ENCODE results near the gene AKR7A2.

Gene AKR7A2

GRCh38 chr1:19351873-19352272 lies 39.9 kb upstream of the AKR7A2 start:
- H3K9ac ChIP-seq (ENCODE audit: low read length) = no peak overlapping the region
- no peaks in the 10 kb centered on the region for H3K27me3 ChIP-seq (ENCODE audit: control insufficient read depth in 1 of 2, insufficient read depth in 2 of 2, low read length in 2 of 2)
- peaks cover 47% of the 10 kb centered on the region for H3K36me3 ChIP-seq (ENCODE audit: insufficient read depth, low read length)
- peak overlapping the region; percentile 57 for H3K27ac ChIP-seq (ENCODE audit: low read depth, low read length)
- H3K4me1 ChIP-seq (ENCODE audit: insufficient read depth, low read length) = peaks cover 55% of the 10 kb centered on the region
- H3K4me3 ChIP-seq (ENCODE audit: low read depth in 1 of 2, low read length in 2 of 2) = no peak overlapping the region
- H3K9me3 ChIP-seq (ENCODE audit: low read length) = no peaks in the 10 kb centered on the region

GRCh38 chr1:19350566-19350965 lies 38.6 kb upstream of the AKR7A2 start:
- no peak overlapping the region for H3K9ac ChIP-seq (ENCODE audit: low read length)
- no peak overlapping the region for H3K4me3 ChIP-seq (ENCODE audit: low read depth in 1 of 2, low read length in 2 of 2)
- H3K9me3 ChIP-seq (ENCODE audit: low read length) = no peaks in the 10 kb centered on the region
- no peaks in the 10 kb centered on the region for H3K27me3 ChIP-seq (ENCODE audit: control insufficient read depth in 1 of 2, insufficient read depth in 2 of 2, low read length in 2 of 2)
- peaks cover 55% of the 10 kb centered on the region for H3K4me1 ChIP-seq (ENCODE audit: insufficient read depth, low read length)
- H3K36me3 ChIP-seq (ENCODE audit: insufficient read depth, low read length) = peaks cover 37% of the 10 kb centered on the region
- no peak overlapping the region for H3K27ac ChIP-seq (ENCODE audit: low read depth, low read length)

GRCh38 chr1:19349999-19350398 lies 38.1 kb upstream of the AKR7A2 start:
- no peaks in the 10 kb centered on the region for H3K9me3 ChIP-seq (ENCODE audit: low read length)
- H3K9ac ChIP-seq (ENCODE audit: low read length) = no peak overlapping the region
- H3K36me3 ChIP-seq (ENCODE audit: insufficient read depth, low read length) = peaks cover 37% of the 10 kb centered on the region
- H3K4me1 ChIP-seq (ENCODE audit: insufficient read depth, low read length) = peaks cover 55% of the 10 kb centered on the region
- no peak overlapping the region for H3K4me3 ChIP-seq (ENCODE audit: low read depth in 1 of 2, low read length in 2 of 2)
- H3K27ac ChIP-seq (ENCODE audit: low read depth, low read length) = no peak overlapping the region
- H3K27me3 ChIP-seq (ENCODE audit: control insufficient read depth in 1 of 2, insufficient read depth in 2 of 2, low read length in 2 of 2) = no peaks in the 10 kb centered on the region

- Histone ChIP-seq H3K27me3 (ENCODE audit: control insufficient read depth in 1 of 2, insufficient read depth in 2 of 2, low read length in 2 of 2) (no peaks in the 10 kb centered on the region), H3K9me3 (ENCODE audit: low read length) (no peaks in the 10 kb centered on the region), H3K4me3 (ENCODE audit: low read depth in 1 of 2, low read length in 2 of 2) (no peak overlapping the region), H3K9ac (ENCODE audit: low read length) (no peak overlapping the region), H3K4me1 (ENCODE audit: insufficient read depth, low read length) (peaks cover 50% of the 10 kb centered on the region), H3K27ac (ENCODE audit: low read depth, low read length) (peak overlapping the region; percentile 34), H3K36me3 (ENCODE audit: insufficient read depth, low read length) (peaks cover 38% of the 10 kb centered on the region)
Observed at GRCh38 chr1:19348441-19349198, 36.7 kb upstream of the AKR7A2 start.

GRCh38 chr1:19347533-19348172 lies 35.7 kb upstream of the AKR7A2 start:
- no peak overlapping the region for H3K9ac ChIP-seq (ENCODE audit: low read length)
- H3K27me3 ChIP-seq (ENCODE audit: control insufficient read depth in 1 of 2, insufficient read depth in 2 of 2, low read length in 2 of 2) = no peaks in the 10 kb centered on the region
- H3K4me3 ChIP-seq (ENCODE audit: low read depth in 1 of 2, low read length in 2 of 2) = no peak overlapping the region
- peak overlapping the region; percentile 34 for H3K27ac ChIP-seq (ENCODE audit: low read depth, low read length)
- H3K36me3 ChIP-seq (ENCODE audit: insufficient read depth, low read length) = peaks cover 41% of the 10 kb centered on the region
- peaks cover 42% of the 10 kb centered on the region for H3K4me1 ChIP-seq (ENCODE audit: insufficient read depth, low read length)
- H3K9me3 ChIP-seq (ENCODE audit: low read length) = no peaks in the 10 kb centered on the region

GRCh38 chr1:19346026-19346425 lies 34.1 kb upstream of the AKR7A2 start:
- Histone ChIP-seq H3K27me3 (ENCODE audit: control insufficient read depth in 1 of 2, insufficient read depth in 2 of 2, low read length in 2 of 2) (no peaks in the 10 kb centered on the region), H3K4me3 (ENCODE audit: low read depth in 1 of 2, low read length in 2 of 2) (no peak overlapping the region), H3K9me3 (ENCODE audit: low read length) (no peaks in the 10 kb centered on the region), H3K27ac (ENCODE audit: low read depth, low read length) (no peak overlapping the region), H3K36me3 (ENCODE audit: insufficient read depth, low read length) (peaks cover 42% of the 10 kb centered on the region), H3K9ac (ENCODE audit: low read length) (no peak overlapping the region), H3K4me1 (ENCODE audit: insufficient read depth, low read length) (peaks cover 31% of the 10 kb centered on the region)

- H3K27ac ChIP-seq (ENCODE audit: low read depth, low read length) = peak overlapping the region; percentile 17
- no peaks in the 10 kb centered on the region for H3K27me3 ChIP-seq (ENCODE audit: control insufficient read depth in 1 of 2, insufficient read depth in 2 of 2, low read length in 2 of 2)
- peaks cover 47% of the 10 kb centered on the region for H3K36me3 ChIP-seq (ENCODE audit: insufficient read depth, low read length)
- no peak overlapping the region for H3K4me3 ChIP-seq (ENCODE audit: low read depth in 1 of 2, low read length in 2 of 2)
- H3K9ac ChIP-seq (ENCODE audit: low read length) = no peak overlapping the region
- H3K9me3 ChIP-seq (ENCODE audit: low read length) = no peaks in the 10 kb centered on the region
- H3K4me1 ChIP-seq (ENCODE audit: insufficient read depth, low read length) = peaks cover 31% of the 10 kb centered on the region
Observed at GRCh38 chr1:19345391-19345790, 33.4 kb upstream of the AKR7A2 start.

- Histone ChIP-seq H3K27ac (ENCODE audit: low read depth, low read length) (no peak overlapping the region), H3K4me3 (ENCODE audit: low read depth in 1 of 2, low read length in 2 of 2) (no peak overlapping the region), H3K9ac (ENCODE audit: low read length) (no peak overlapping the region), H3K27me3 (ENCODE audit: control insufficient read depth in 1 of 2, insufficient read depth in 2 of 2, low read length in 2 of 2) (no peaks in the 10 kb centered on the region), H3K36me3 (ENCODE audit: insufficient read depth, low read length) (peaks cover 45% of the 10 kb centered on the region), H3K9me3 (ENCODE audit: low read length) (no peaks in the 10 kb centered on the region), H3K4me1 (ENCODE audit: insufficient read depth, low read length) (peaks cover 31% of the 10 kb centered on the region)
Observed at GRCh38 chr1:19344831-19345230, 32.9 kb upstream of the AKR7A2 start.

GRCh38 chr1:19344372-19344810 lies 32.4 kb upstream of the AKR7A2 start:
- H3K36me3 ChIP-seq (ENCODE audit: insufficient read depth, low read length) = peaks cover 45% of the 10 kb centered on the region
- no peaks in the 10 kb centered on the region for H3K27me3 ChIP-seq (ENCODE audit: control insufficient read depth in 1 of 2, insufficient read depth in 2 of 2, low read length in 2 of 2)
- H3K9ac ChIP-seq (ENCODE audit: low read length) = no peak overlapping the region
- no peaks in the 10 kb centered on the region for H3K9me3 ChIP-seq (ENCODE audit: low read length)
- no peak overlapping the region for H3K27ac ChIP-seq (ENCODE audit: low read depth, low read length)
- no peak overlapping the region for H3K4me3 ChIP-seq (ENCODE audit: low read depth in 1 of 2, low read length in 2 of 2)
- peaks cover 31% of the 10 kb centered on the region for H3K4me1 ChIP-seq (ENCODE audit: insufficient read depth, low read length)

GRCh38 chr1:19343617-19344350 lies 31.8 kb upstream of the AKR7A2 start:
- Histone ChIP-seq H3K9me3 (ENCODE audit: low read length) (no peaks in the 10 kb centered on the region), H3K4me3 (ENCODE audit: low read depth in 1 of 2, low read length in 2 of 2) (no peak overlapping the region), H3K9ac (ENCODE audit: low read length) (no peak overlapping the region), H3K27ac (ENCODE audit: low read depth, low read length) (no peak overlapping the region), H3K36me3 (ENCODE audit: insufficient read depth, low read length) (peaks cover 46% of the 10 kb centered on the region), H3K4me1 (ENCODE audit: insufficient read depth, low read length) (peaks cover 31% of the 10 kb centered on the region), H3K27me3 (ENCODE audit: control insufficient read depth in 1 of 2, insufficient read depth in 2 of 2, low read length in 2 of 2) (no peaks in the 10 kb centered on the region)

- H3K4me3 ChIP-seq (ENCODE audit: low read depth in 1 of 2, low read length in 2 of 2) = no peak overlapping the region
- H3K27me3 ChIP-seq (ENCODE audit: control insufficient read depth in 1 of 2, insufficient read depth in 2 of 2, low read length in 2 of 2) = no peaks in the 10 kb centered on the region
- no peak overlapping the region for H3K9ac ChIP-seq (ENCODE audit: low read length)
- peaks cover 23% of the 10 kb centered on the region for H3K4me1 ChIP-seq (ENCODE audit: insufficient read depth, low read length)
- H3K27ac ChIP-seq (ENCODE audit: low read depth, low read length) = no peak overlapping the region
- no peaks in the 10 kb centered on the region for H3K9me3 ChIP-seq (ENCODE audit: low read length)
- peaks cover 46% of the 10 kb centered on the region for H3K36me3 ChIP-seq (ENCODE audit: insufficient read depth, low read length)
Observed at GRCh38 chr1:19342894-19343616, 31.1 kb upstream of the AKR7A2 start.
